ENCODE data around the gene LRRC63.
"Not testable (repeated sequence)": the region's sequence is repeated elsewhere in the genome, so short reads cannot be mapped to it uniquely, and the experiment has no call there.

Gene LRRC63

GRCh38 chr13:46267166-46267565, 55.4 kb downstream of the LRRC63 start:
- no peak for DNase-seq

GRCh38 chr13:46270416-46270815, 58.7 kb downstream of the LRRC63 start:
- DNase-seq, result no peak

- DNase-seq, result no peak
Measured at GRCh38 chr13:46274094-46274698, 62.5 kb downstream of the LRRC63 start.

- no peak for DNase-seq
Measured at GRCh38 chr13:46278474-46278873, 66.7 kb downstream of the LRRC63 start.

- DNase-seq, result no peak
Measured at GRCh38 chr13:46281779-46282178, 70.1 kb downstream of the LRRC63 start.

GRCh38 chr13:46283912-46284824, 72.4 kb downstream of the LRRC63 start:
- DNase-seq, result not testable (repeated sequence)

- no peak for DNase-seq
Measured at GRCh38 chr13:46286972-46287371, 75.2 kb downstream of the LRRC63 start.

- DNase-seq, result peak in 1 of 2 donors; percentile 23
Measured at GRCh38 chr13:46288570-46289259, 77.0 kb downstream of the LRRC63 start.

- no peak for DNase-seq
Measured at GRCh38 chr13:46289260-46289955, 77.7 kb downstream of the LRRC63 start.

GRCh38 chr13:46290434-46290833, 78.7 kb downstream of the LRRC63 start:
- no peak for DNase-seq

GRCh38 chr13:46293436-46293835, 81.7 kb downstream of the LRRC63 start:
- DNase-seq, result no peak

GRCh38 chr13:46295491-46296114, 83.9 kb downstream of the LRRC63 start:
- DNase-seq, result peak in 1 of 2 donors; percentile 4

- DNase-seq, result no peak
Measured at GRCh38 chr13:46296115-46296822, 84.5 kb downstream of the LRRC63 start.

- no peak for DNase-seq
Measured at GRCh38 chr13:46296921-46297320, 85.2 kb downstream of the LRRC63 start.

GRCh38 chr13:46297361-46297811, 85.7 kb downstream of the LRRC63 start:
- no peak for DNase-seq

GRCh38 chr13:46303742-46304385, 92.1 kb downstream of the LRRC63 start:
- DNase-seq, result no peak

- DNase-seq, result no peak
Measured at GRCh38 chr13:46304546-46304945, 92.8 kb downstream of the LRRC63 start.

GRCh38 chr13:46307554-46307953, 95.8 kb downstream of the LRRC63 start:
- DNase-seq, result no peak

GRCh38 chr13:46310066-46310465, 98.3 kb downstream of the LRRC63 start:
- no peak for DNase-seq

GRCh38 chr13:46311217-46311616, 99.5 kb downstream of the LRRC63 start:
- no peak for DNase-seq

- no peak for DNase-seq
Measured at GRCh38 chr13:46313024-46313423, 101.3 kb downstream of the LRRC63 start.

All from hippocampal formation (tissue), 2 donors.